HepG2 (cell line): Measurements from ENCODE around the gene TTC8. TPM values are rescaled to one million over a fixed set of nuclear protein-coding genes. Genes with fewer than 3 reads are reported as not detected.

Experiments used
- ATAC-seq: fragments of 200-7000 bp; cut with Tn5 transposase; 3 replicates; pipeline ENCODE4 v1.9.1; 2020; ENCODE audit warnings: mild to moderate bottlenecking, moderate library complexity
- BruUV-seq: library from RNA; stranded (reverse); fragments of 400-500 nt; replicated peaks from 2 replicates; lab custom pipeline; 2021; lab: Mats Ljungman, UMichigan
- CTCF ChIA-PET: fragments of 300-600 bp; formaldehyde crosslinking; extraction: SDS; loops from one replicate; lab custom pipeline; 2021; ENCODE audit warnings: low total read pairs, inconsistent platforms, low intra/inter-chr PET ratio; lab: Yijun Ruan, JAX
- POLR2A ChIA-PET: fragments of 350-600 bp; sonication (Branson Sonifier 250); formaldehyde crosslinking; loops from one replicate; lab custom pipeline; 2020; ENCODE audit warnings: antibody characterized with exemption, inconsistent platforms; lab: Yijun Ruan, JAX
- DNase-seq: peaks from one replicate; pipeline ENCODE4 v3.0.0-alpha.2; 2015; ENCODE audit warnings: low spot score
- FAIRE-seq: peaks from 3 replicates; lab custom pipeline; 2011; peaks lifted over from hg19 to GRCh38; lab: Jason Lieb, UNC
- H2AFZ ChIP-seq: one replicate; pipeline ENCODE4 v1.6.1; 2011; ENCODE audit warnings: low read length, inconsistent platforms
- H3K27ac ChIP-seq: fragments of 300-600 bp; 3 replicates; pipeline ENCODE4 v1.8.0; 2011; ENCODE audit warnings: mixed run types, mild to moderate bottlenecking, mixed read lengths, low read length, inconsistent platforms; ENCODE audit not compliant: insufficient read depth; ENCODE audit errors: extremely low read length
- H3K27me3 ChIP-seq, 2 experiments: fragments of 200-600 bp in 1 of 2; 2 replicates in 1 of 2; 3 replicates in 1 of 2; pipeline versions ENCODE4 v1.6.0 to v1.8.0; 2011; ENCODE audit warnings: low read length in 2 of 2, mild to moderate bottlenecking in 2 of 2, moderate library complexity in 2 of 2, inconsistent platforms in 1 of 2; ENCODE audit not compliant: insufficient read depth in 2 of 2, control insufficient read depth in 1 of 2
- H3K36me3 ChIP-seq, 2 experiments: fragments of 200-600 bp in 1 of 2; replicated peaks in 1 of 2; 2 replicates in 1 of 2; 3 replicates in 1 of 2; pipeline versions ENCODE4 v1.5.1 to v1.8.0; 2011; ENCODE audit warnings: low read length in 2 of 2, inconsistent platforms in 1 of 2; ENCODE audit not compliant: insufficient read depth in 2 of 2, control insufficient read depth in 1 of 2
- H3K4me1 ChIP-seq: 2 replicates; pipeline ENCODE4 v1.5.1; 2012; ENCODE audit warnings: low read length, inconsistent platforms; ENCODE audit not compliant: insufficient read depth
- H3K4me2 ChIP-seq: 2 replicates; pipeline ENCODE4 v1.6.0; 2011; ENCODE audit warnings: low read depth, low read length, inconsistent platforms
- H3K4me3 ChIP-seq, 3 experiments: fragments of 200-600 bp in 1 of 3; sonication (generic), shearing (Covaris generic) in 1 of 3; replicated peaks in 1 of 3; 2 replicates each; pipeline ENCODE4 v1.5.1; 2011 to 2016; ENCODE audit warnings: low read length in 3 of 3, inconsistent platforms in 2 of 3, low read depth in 2 of 3, mild to moderate bottlenecking in 2 of 3, control low read depth in 1 of 3, mixed read lengths in 1 of 3; ENCODE audit not compliant: insufficient read depth in 1 of 3
- H3K79me2 ChIP-seq: one replicate; pipeline ENCODE4 v1.6.1; 2011; ENCODE audit warnings: low read length, inconsistent platforms; ENCODE audit not compliant: insufficient read depth
- H3K9ac ChIP-seq: 2 replicates; pipeline ENCODE4 v1.6.0; 2011; ENCODE audit warnings: mild to moderate bottlenecking, low read depth, low read length, inconsistent platforms; ENCODE audit not compliant: insufficient read depth
- H3K9me3 ChIP-seq: 2 replicates; pipeline ENCODE4 v1.5.1; 2012; ENCODE audit warnings: mild to moderate bottlenecking, low read length
- H4K20me1 ChIP-seq: 2 replicates; pipeline ENCODE4 v1.6.0; 2011; ENCODE audit warnings: inconsistent platforms, mild to moderate bottlenecking, low read length, moderate library complexity; ENCODE audit not compliant: insufficient read depth
- ATF7-NPFF ChIP-seq: sonication (generic); formaldehyde crosslinking; IDR thresholded peaks from 2 replicates; pipeline ENCODE4 v1.8.1; 2023; ENCODE audit warnings: mild to moderate bottlenecking, low read depth, missing genetic modification reagents, moderate library complexity
- BCL6 ChIP-seq: IDR thresholded peaks from 2 replicates; pipeline ENCODE4 v1.6.1; 2016; ENCODE audit warnings: missing genetic modification reagents, missing compliant biosample characterization
- GTF3A ChIP-seq: sonication (generic); formaldehyde crosslinking; conservative IDR thresholded peaks from 2 replicates; pipeline ENCODE4 v1.4.0; 2020; ENCODE audit warnings: mild to moderate bottlenecking, missing genetic modification reagents
- HDAC1 ChIP-seq: sonication (generic); formaldehyde crosslinking; IDR thresholded peaks from 2 replicates; pipeline ENCODE4 v1.5.1; 2020; ENCODE audit warnings: mild to moderate bottlenecking, missing genetic modification reagents
- HNRNPH1 ChIP-seq: fragments of 200-400 bp; formaldehyde crosslinking; optimal IDR thresholded peaks from 2 replicates; pipeline ENCODE3; 2017; ENCODE audit warnings: mild to moderate bottlenecking, low read depth, low read length
- KDM4B ChIP-seq: sonication (generic); formaldehyde crosslinking; IDR thresholded peaks from 2 replicates; pipeline ENCODE4 v1.4.0; 2020; ENCODE audit warnings: missing genetic modification reagents
- MIXL1 ChIP-seq: IDR thresholded peaks from 2 replicates; pipeline ENCODE4 v1.6.1; 2016
- TFDP1 ChIP-seq: IDR thresholded peaks from 2 replicates; pipeline ENCODE4 v1.6.1; 2016; ENCODE audit warnings: missing compliant biosample characterization, missing genetic modification reagents, borderline replicate concordance
- TFE3 ChIP-seq: IDR thresholded peaks from 2 replicates; pipeline ENCODE4 v1.6.1; 2016
- ZNF431 ChIP-seq: sonication (generic); formaldehyde crosslinking; IDR thresholded peaks from 2 replicates; pipeline ENCODE4 v1.9.0; 2022; ENCODE audit warnings: missing genetic modification reagents, low read depth, mild to moderate bottlenecking, borderline replicate concordance
- ZNF513 ChIP-seq: sonication (generic); formaldehyde crosslinking; conservative IDR thresholded peaks from 2 replicates; pipeline ENCODE4 v1.5.0; 2020; ENCODE audit warnings: missing genetic modification reagents
- ZNF670 ChIP-seq: sonication (generic); formaldehyde crosslinking; IDR thresholded peaks from 2 replicates; pipeline ENCODE4 v1.8.0; 2022; ENCODE audit warnings: mild to moderate bottlenecking, missing genetic modification reagents, borderline replicate concordance
- ZNF883 ChIP-seq: sonication (generic); formaldehyde crosslinking; IDR thresholded peaks from 2 replicates; pipeline ENCODE4 v1.5.1; 2020; ENCODE audit warnings: mild to moderate bottlenecking, missing genetic modification reagents; ENCODE audit errors: not compliant biosample characterization
- WGBS: methylation state at CpG from one replicate; pipeline ENCODE4 v1.1.6; 2017; ENCODE audit warnings: low lambda C conversion rate; 5-methylcytosine and 5-hydroxymethylcytosine counted together
- in situ Hi-C: cut with HindIII; loops from 2 replicates; pipeline ENCODE4 v1.10.0; 2017; ENCODE audit warnings: low pct_unique_long_range_greater_than_20kb; ENCODE audit not compliant: extremely low pct_ligation_motif_present
- intact Hi-C: fragments of 100-400 bp; cut with micrococcal nuclease; formaldehyde crosslinking; loops from one replicate; pipeline ENCODE4 v1.10.0; 2022; ENCODE audit not compliant: unreplicated experiment
- polyA plus RNA-seq, 8 experiments: library from polyadenylated mRNA; depleted of rRNA in 3 of 8; stranded (reverse) in 7 of 8; unstranded in 1 of 8; fragments of >200 nt; fragmentation: Illumina TruSeq in 4 of 8; extraction: Trizol in 4 of 8; gene quantifications; 2 replicates each; pipeline versions ENCODE4 v1.2.1 to v1.2.3, GENCODE V29; 2011 to 2016; ENCODE audit warnings: low read depth in 4 of 8, missing spikeins in 1 of 8, mixed read lengths in 1 of 8; ENCODE audit not compliant: insufficient read depth in 1 of 8
- total RNA-seq, 5 experiments: library from RNA; depleted of rRNA; stranded (reverse); fragments of >200 nt; fragmentation: Illumina TruSeq; extraction: Trizol; gene quantifications; 2 replicates each; pipeline ENCODE4 v1.2.3, GENCODE V29; 2016; ENCODE audit warnings: low read depth in 1 of 5

The TTC8 gene
- total and polyA plus RNA-seq, 2 of the 13 experiments (the other 11 are each of a cell fraction or from before 2014, with no cell fraction given): 13.8 to 15.2 TPM

GRCh38 chr14:88852632-88853031, 28.2 kb downstream of the TTC8 start:
- Histone ChIP-seq H3K79me2 (no peaks in the 10 kb centered on the region), H3K9ac (no peak overlapping the region), H3K4me2 (no peak overlapping the region), H3K27ac (no peak overlapping the region), H3K4me3 (no peak overlapping the region), H2AFZ (no peak overlapping the region), H3K27me3 (no peaks in the 10 kb centered on the region), H3K9me3 (no peaks in the 10 kb centered on the region), H3K36me3 (no peaks in the 10 kb centered on the region; a peak in 2 of 5 replicates), H3K4me1 (no peaks in the 10 kb centered on the region), H4K20me1 (no peaks in the 10 kb centered on the region)
- in situ Hi-C loops: no loop called here
- DNase-seq (no peak), FAIRE-seq (no peak), ATAC-seq (no peak)
- ChIA-PET POLR2A (no interaction called here), CTCF (no interaction called here)
- TF ChIP-seq ZNF883 (CRISPR knock-in tag): no peak
- TF ChIP-seq TFDP1 (CRISPR knock-in tag): no peak
- no peak for TF ChIP-seq BCL6 (CRISPR knock-in tag)
- no peak for TF ChIP-seq HDAC1 (CRISPR knock-in tag)
- TF ChIP-seq KDM4B (CRISPR knock-in tag): no peak
- TF ChIP-seq MIXL1 (CRISPR knock-in tag): no peak
- TF ChIP-seq TFE3 (CRISPR knock-in tag): no peak
- intact Hi-C loops: no loop called here
- 85% methylated on average over 1 of the region's 1 CpG for WGBS
- no TSS peak for BruUV-seq

GRCh38 chr14:88853129-88853528, 28.7 kb downstream of the TTC8 start:
- H3K27me3 ChIP-seq: no peaks in the 10 kb centered on the region
- CTCF ChIA-PET: no interaction called here
- POLR2A ChIA-PET: no interaction called here
- in situ Hi-C loops: no loop called here
- H3K36me3 ChIP-seq: no peaks in the 10 kb centered on the region; a peak in 1 of 5 replicates
- FAIRE-seq (no peak), DNase-seq (no peak), ATAC-seq (no peak)
- no peak overlapping the region for H3K9ac ChIP-seq
- no peaks in the 10 kb centered on the region for H3K4me1 ChIP-seq
- no peaks in the 10 kb centered on the region for H4K20me1 ChIP-seq
- intact Hi-C loops: no loop called here
- H3K79me2 ChIP-seq: no peaks in the 10 kb centered on the region
- H3K27ac ChIP-seq: no peak overlapping the region
- no peak overlapping the region for H3K4me2 ChIP-seq
- no peaks in the 10 kb centered on the region for H3K9me3 ChIP-seq
- TF ChIP-seq ZNF431 (CRISPR knock-in tag) (no peak), HNRNPH1 (no peak), ZNF670 (no peak), ZNF513 (CRISPR knock-in tag) (no peak), GTF3A (CRISPR knock-in tag) (no peak), ATF7-NPFF (CRISPR knock-in tag) (no peak)
- H3K4me3 ChIP-seq: no peak overlapping the region
- BruUV-seq: no TSS peak
- H2AFZ ChIP-seq: no peak overlapping the region
